HCT116 (cell line): Measurements from ENCODE around the gene PDE4D. TPM values are rescaled to one million over a fixed set of nuclear protein-coding genes. Genes with fewer than 3 reads are reported as not detected.

ENCODE experiments used
- ATAC-seq: fragments of 200-7000 bp; cut with Tn5 transposase; 2 replicates; pipeline ENCODE4 v1.9.1; 2020; ENCODE audit warnings: mild to moderate bottlenecking, moderate library complexity
- BruUV-seq: library from RNA; stranded (reverse); fragments of 400-500 nt; replicated peaks from 2 replicates; lab custom pipeline; 2021; lab: Mats Ljungman, UMichigan
- CTCF ChIA-PET: fragments of 300-600 bp; sonication (Branson Sonifier 250); formaldehyde crosslinking; loops from one replicate; lab custom pipeline; 2021; ENCODE audit warnings: antibody characterized with exemption; lab: Charles Lee
- POLR2A ChIA-PET: fragments of 300-600, 350-600 bp; sonication (Branson Sonifier 250); formaldehyde crosslinking; loops from one replicate; lab custom pipeline; 2021; ENCODE audit warnings: antibody characterized with exemption; lab: Charles Lee
- RAD21 ChIA-PET, 2 experiments: fragments of 300-600 bp; sonication (Branson Sonifier 250); formaldehyde crosslinking; loops; one replicate each; lab custom pipeline; 2023; ENCODE audit warnings: low total read pairs in 2 of 2; ENCODE audit not compliant: uncharacterized antibody in 2 of 2, unreplicated experiment in 2 of 2, low non-redundant PET in 1 of 2; lab: Charles Lee
- DNase-seq: peaks from one replicate; pipeline ENCODE4 v3.0.0-alpha.2; 2010; ENCODE audit warnings: low read depth, low spot score
- H2AFZ ChIP-seq: fragments of 200-600 bp; shearing (Covaris generic), sonication (generic); 2 replicates; pipeline ENCODE4 v1.6.1; 2017; ENCODE audit warnings: low read depth, mixed run types, mixed read lengths, antibody characterized with exemption, low read length; ENCODE audit not compliant: poor library complexity, severe bottlenecking
- H3K27ac ChIP-seq: 2 replicates; pipeline ENCODE4 v1.5.1; 2012; ENCODE audit warnings: low read depth, low read length
- H3K27me3 ChIP-seq: fragments of 200-600 bp; sonication (generic); 2 replicates; pipeline ENCODE4 v1.6.1; 2016; ENCODE audit warnings: mixed run types, low read length, mixed read lengths; ENCODE audit not compliant: insufficient read depth
- H3K36me3 ChIP-seq, 2 experiments: fragments of 200-500 bp in 1 of 2; fragments of 200-600 bp in 1 of 2; sonication (Bioruptor generic) in 1 of 2; sonication (generic) in 1 of 2; 2 replicates each; pipeline versions ENCODE4 v1.5.1 to v1.6.1; 2014 to 2016; ENCODE audit warnings: low read length in 2 of 2, inconsistent platforms in 1 of 2, mixed read lengths in 1 of 2, mixed run types in 1 of 2; ENCODE audit not compliant: insufficient read depth in 2 of 2, control insufficient read depth in 1 of 2
- H3K4me1 ChIP-seq, 2 experiments: fragments of 200-600 bp in 1 of 2; sonication (generic) in 1 of 2; 2 replicates each; pipeline versions ENCODE4 v1.5.1 to v1.6.1; 2012 to 2017; ENCODE audit warnings: low read length in 2 of 2, inconsistent platforms in 1 of 2, mild to moderate bottlenecking in 1 of 2, mixed read lengths in 1 of 2, mixed run types in 1 of 2, moderate library complexity in 1 of 2; ENCODE audit not compliant: insufficient read depth in 2 of 2, control insufficient read depth in 1 of 2
- H3K4me2 ChIP-seq: fragments of 200-600 bp; sonication (generic); 2 replicates; pipeline ENCODE4 v1.6.1; 2017; ENCODE audit warnings: mixed run types, low read length, mixed read lengths
- H3K4me3 ChIP-seq, 2 experiments: fragments of 200-600 bp in 1 of 2; sonication (generic) in 1 of 2; replicated peaks in 1 of 2; 2 replicates each; pipeline ENCODE4 v1.5.1; 2011 to 2016; ENCODE audit warnings: low read length in 2 of 2, control low read depth in 1 of 2, low read depth in 1 of 2, mild to moderate bottlenecking in 1 of 2, mixed read lengths in 1 of 2, mixed run types in 1 of 2
- H3K79me2 ChIP-seq: fragments of 200-600 bp; sonication (generic); 2 replicates; pipeline ENCODE4 v1.6.1; 2017; ENCODE audit warnings: mild to moderate bottlenecking, mixed run types, low read length, moderate library complexity, mixed read lengths; ENCODE audit not compliant: insufficient read depth
- H3K9ac ChIP-seq: fragments of 200-600 bp; sonication (generic); 2 replicates; pipeline ENCODE4 v1.6.1; 2016; ENCODE audit warnings: low read length, mixed read lengths
- H3K9me2 ChIP-seq: fragments of 200-600 bp; sonication (generic), shearing (Covaris generic); 2 replicates; pipeline ENCODE4 v1.6.1; 2017; ENCODE audit warnings: mixed run types, mild to moderate bottlenecking, moderate library complexity; ENCODE audit not compliant: insufficient read depth
- H3K9me3 ChIP-seq, 2 experiments: fragments of 200-500 bp in 1 of 2; fragments of 200-600 bp in 1 of 2; sonication (Bioruptor generic) in 1 of 2; sonication (generic) in 1 of 2; 2 replicates each; pipeline ENCODE4 v1.6.1; 2014 to 2017; ENCODE audit warnings: low read length in 2 of 2, mixed read lengths in 2 of 2, inconsistent platforms in 1 of 2, low read depth in 1 of 2, mild to moderate bottlenecking in 1 of 2, mixed run types in 1 of 2, moderate library complexity in 1 of 2; ENCODE audit not compliant: control insufficient read depth in 1 of 2, insufficient read depth in 1 of 2
- H4K20me1 ChIP-seq: fragments of 200-600 bp; sonication (generic), shearing (Covaris generic); 2 replicates; pipeline ENCODE4 v1.6.1; 2017; ENCODE audit warnings: mixed run types, mild to moderate bottlenecking, moderate library complexity; ENCODE audit not compliant: insufficient read depth
- ATF3 ChIP-seq: IDR thresholded peaks from 2 replicates; pipeline ENCODE4 v1.6.1; 2012
- CBX3 ChIP-seq: IDR thresholded peaks from 2 replicates; pipeline ENCODE4 v1.6.1; 2012; ENCODE audit warnings: low read depth
- CEBPB ChIP-seq: IDR thresholded peaks from 2 replicates; pipeline ENCODE4 v1.6.1; 2012; ENCODE audit warnings: low read depth
- ELF1 ChIP-seq: IDR thresholded peaks from 2 replicates; pipeline ENCODE4 v1.6.1; 2012; ENCODE audit warnings: low read depth, borderline replicate concordance
- EZH2phosphoT487 ChIP-seq: fragments of 200-600 bp; IDR thresholded peaks from 2 replicates; pipeline ENCODE4 v1.6.1; 2018; ENCODE audit warnings: antibody characterized with exemption, borderline replicate concordance
- MAX ChIP-seq: IDR thresholded peaks from 2 replicates; pipeline ENCODE4 v1.6.1; 2012
- POLR2A ChIP-seq: IDR thresholded peaks from 2 replicates; pipeline ENCODE4 v1.7.0; 2011; ENCODE audit warnings: borderline replicate concordance; ENCODE audit not compliant: insufficient read depth, insufficient read length; ENCODE audit errors: extremely low read depth
- RAD21 ChIP-seq: IDR thresholded peaks from 2 replicates; pipeline ENCODE4 v1.6.1; 2012; ENCODE audit warnings: low read depth, mild to moderate bottlenecking
- REST ChIP-seq: IDR thresholded peaks from 2 replicates; pipeline ENCODE4 v1.6.1; 2012; ENCODE audit warnings: low read depth
- ZBTB33 ChIP-seq: IDR thresholded peaks from 2 replicates; pipeline ENCODE4 v1.6.1; 2011; ENCODE audit warnings: mild to moderate bottlenecking, low read length, moderate library complexity; ENCODE audit not compliant: insufficient replicate concordance; ENCODE audit errors: extremely low read depth
- ZNF274 ChIP-seq: fragments of 200-500 bp; sonication (Bioruptor generic); IDR thresholded peaks from 2 replicates; pipeline ENCODE4 v1.6.1; 2014; ENCODE audit warnings: mild to moderate bottlenecking, low read depth, low read length, inconsistent platforms
- intact Hi-C: fragments of 100-400 bp; cut with micrococcal nuclease; formaldehyde crosslinking; loops from 2 replicates; pipeline ENCODE4 v1.10.0; 2022
- total RNA-seq: library from RNA; stranded (reverse); gene quantifications from one replicate; pipeline ENCODE4 v1.2.1, GENCODE V29; 2021; ENCODE audit not compliant: unreplicated experiment

The PDE4D gene
- total RNA-seq, 1 experiment from 2014 or later = 1.1 TPM

GRCh38 chr5:59593439-59594007, 300.0 kb downstream of the PDE4D start:
- no peak for TF ChIP-seq MAX
- no peak for TF ChIP-seq POLR2A
- TF ChIP-seq EZH2phosphoT487 = no peak
- no peak for TF ChIP-seq RAD21
- no peak for TF ChIP-seq REST
- no peak for TF ChIP-seq ZBTB33
- TF ChIP-seq CBX3 = no peak
- no peak for TF ChIP-seq ELF1
- no peak for TF ChIP-seq ATF3
- TF ChIP-seq CEBPB = no peak
- no peak for TF ChIP-seq ZNF274
- ATAC-seq (no peak), DNase-seq (no peak)
- Histone ChIP-seq H3K9ac (no peak overlapping the region), H4K20me1 (no peaks in the 10 kb centered on the region; the same call in 1 of the 2 replicates), H3K9me2 (no peaks in the 10 kb centered on the region), H3K4me2 (no peak overlapping the region), H3K4me1 (no peaks in the 10 kb centered on the region), H3K79me2 (no peaks in the 10 kb centered on the region), H3K4me3 (no peak overlapping the region), H3K27ac (no peak overlapping the region), H3K36me3 (no peaks in the 10 kb centered on the region), H2AFZ (no peak overlapping the region), H3K27me3 (peaks cover 7% of the 10 kb centered on the region), H3K9me3 (no peaks in the 10 kb centered on the region)
- POLR2A ChIA-PET = no interaction called here
- no TSS peak for BruUV-seq
- intact Hi-C loops = no loop called here
- CTCF ChIA-PET = no interaction called here
- RAD21 ChIA-PET = no interaction called here
